A673 (cell line): Measurements from ENCODE around the gene AJM1. TPM values are rescaled to one million over a fixed set of nuclear protein-coding genes. Genes with fewer than 3 reads are reported as not detected.
A peak's percentile ranks its signal among the peaks of the same experiment; 100 is the strongest.

ENCODE experiments used
- BruUV-seq: library from RNA; stranded (reverse); fragments of 400-500 nt; replicated peaks from 2 replicates; lab custom pipeline; 2021; lab: Mats Ljungman, UMichigan
- CTCF ChIA-PET: fragments of 300-600 bp; sonication (Branson Sonifier 250); formaldehyde crosslinking; loops from one replicate; lab custom pipeline; 2022; ENCODE audit warnings: antibody characterized with exemption; lab: Charles Lee
- POLR2A ChIA-PET: fragments of 300-600 bp; sonication (Branson Sonifier 250); formaldehyde crosslinking; loops from one replicate; lab custom pipeline; 2022; ENCODE audit warnings: antibody characterized with exemption; ENCODE audit not compliant: low non-redundant PET; lab: Charles Lee
- DNase-seq: peaks from one replicate; pipeline ENCODE4 v3.0.0-alpha.2; 2015; ENCODE audit warnings: low spot score
- H3K27ac ChIP-seq: fragments of 200-600 bp; sonication (generic); 2 replicates; pipeline ENCODE4 v1.5.1; 2016; ENCODE audit warnings: mixed run types, low read depth, mild to moderate bottlenecking, mixed read lengths, antibody characterized with exemption, low read length; ENCODE audit not compliant: poor library complexity, severe bottlenecking
- H3K27me3 ChIP-seq: fragments of 200-600 bp; sonication (generic); replicated peaks from 2 replicates; pipeline ENCODE4 v1.6.1; 2017; ENCODE audit warnings: mixed run types, low read depth, mild to moderate bottlenecking, mixed read lengths, antibody characterized with exemption, low read length; ENCODE audit not compliant: insufficient read depth, poor library complexity
- H3K36me3 ChIP-seq: fragments of 200-600 bp; sonication (generic); 2 replicates; pipeline ENCODE4 v1.6.1; 2016; ENCODE audit warnings: mixed run types, mild to moderate bottlenecking, mixed read lengths, antibody characterized with exemption, low read length; ENCODE audit not compliant: insufficient read depth, poor library complexity, severe bottlenecking
- H3K4me1 ChIP-seq: fragments of 200-600 bp; sonication (generic); 2 replicates; pipeline ENCODE4 v1.6.1; 2017; ENCODE audit warnings: mixed run types, mild to moderate bottlenecking, mixed read lengths, antibody characterized with exemption, low read length; ENCODE audit not compliant: insufficient read depth, poor library complexity, severe bottlenecking
- H3K4me3 ChIP-seq: fragments of 200-600 bp; sonication (generic); 2 replicates; pipeline ENCODE4 v1.5.1; 2016; ENCODE audit warnings: low read depth, mixed run types, mild to moderate bottlenecking, mixed read lengths, low read length; ENCODE audit not compliant: poor library complexity, severe bottlenecking
- H3K9me3 ChIP-seq: fragments of 200-600 bp; sonication (generic); 2 replicates; pipeline ENCODE4 v1.6.1; 2016; ENCODE audit warnings: mixed run types, low read depth, mild to moderate bottlenecking, mixed read lengths, antibody characterized with exemption, low read length; ENCODE audit not compliant: poor library complexity, severe bottlenecking
- CTCF ChIP-seq: fragments of 300-800, 200-600 bp; sonication (generic); conservative IDR thresholded peaks from 2 replicates; pipeline ENCODE4 v1.5.1; 2017; ENCODE audit warnings: low read depth, mild to moderate bottlenecking, antibody characterized with exemption, low read length, moderate library complexity, mixed read lengths
- EZH2 ChIP-seq: fragments of 200-600 bp; sonication (generic); IDR thresholded peaks from 2 replicates; pipeline ENCODE4 v1.6.1; 2017; ENCODE audit warnings: borderline replicate concordance, low read depth, mild to moderate bottlenecking, mixed read lengths, antibody characterized with exemption, low read length; ENCODE audit not compliant: poor library complexity, severe bottlenecking
- intact Hi-C: fragments of 100-400 bp; cut with micrococcal nuclease; formaldehyde crosslinking; loops from one replicate; pipeline ENCODE4 v1.10.0; 2022; ENCODE audit not compliant: unreplicated experiment
- total RNA-seq: library from RNA; stranded (reverse); gene quantifications from 2 replicates; pipeline ENCODE4 v1.2.3, GENCODE V29; 2021

The AJM1 gene
- total RNA-seq, 1 experiment from 2014 or later: 2.0 TPM

GRCh38 chr9:136846376-136847087 lies 4.3 kb downstream of the AJM1 start:
- no peaks in the 10 kb centered on the region for H3K27me3 ChIP-seq
- no peak overlapping the region for H3K27ac ChIP-seq
- H3K4me1 ChIP-seq: peaks cover 21% of the 10 kb centered on the region
- CTCF ChIA-PET: no interaction called here
- H3K4me3 ChIP-seq: peak overlapping the region; percentile 78
- no TSS peak for BruUV-seq
- TF ChIP-seq CTCF (no peak), EZH2 (no peak)
- no peaks in the 10 kb centered on the region for H3K9me3 ChIP-seq
- POLR2A ChIA-PET: no interaction called here
- DNase-seq: no peak
- H3K36me3 ChIP-seq: no peaks in the 10 kb centered on the region
- intact Hi-C loops: no loop called here

GRCh38 chr9:136847088-136847825 lies 5.0 kb downstream of the AJM1 start:
- CTCF ChIA-PET: interaction anchor here (1.3 kb wide), 1 partner anchor 188 kb away, joined by 4 read pairs; no protein-coding TSS in a partner anchor
- peak overlapping the region; percentile 82 for H3K27ac ChIP-seq
- peaks cover 14% of the 10 kb centered on the region for H3K4me1 ChIP-seq
- TF ChIP-seq CTCF: no peak
- TF ChIP-seq EZH2: no peak
- DNase-seq: peak; percentile 83
- H3K4me3 ChIP-seq: peak overlapping the region; percentile 78
- intact Hi-C loops: no loop called here
- H3K36me3 ChIP-seq: no peaks in the 10 kb centered on the region
- no peaks in the 10 kb centered on the region for H3K27me3 ChIP-seq
- no peaks in the 10 kb centered on the region for H3K9me3 ChIP-seq
- POLR2A ChIA-PET: no interaction called here
- BruUV-seq: no TSS peak

- POLR2A ChIA-PET: no interaction called here
- Histone ChIP-seq H3K4me3 (peak overlapping the region; percentile 78), H3K27me3 (no peaks in the 10 kb centered on the region), H3K4me1 (peaks cover 9% of the 10 kb centered on the region), H3K9me3 (no peaks in the 10 kb centered on the region), H3K27ac (peak overlapping the region; percentile 82), H3K36me3 (no peaks in the 10 kb centered on the region)
- DNase-seq: peak; percentile 89
- no TSS peak for BruUV-seq
- CTCF ChIA-PET: interaction anchor here (1.3 kb wide), 1 partner anchor 187 kb away, joined by 4 read pairs; no protein-coding TSS in a partner anchor
- TF ChIP-seq EZH2: no peak
- intact Hi-C loops: no loop called here
Observed at GRCh38 chr9:136847826-136848392, 5.6 kb downstream of the AJM1 start.
